HepG2 (cell line): Measurements from ENCODE around the gene STOML2. TPM values are rescaled to one million over a fixed set of nuclear protein-coding genes. Genes with fewer than 3 reads are reported as not detected.
A peak's percentile ranks its signal among the peaks of the same experiment; 100 is the strongest.

Experiments used
- DRAP1 ChIP-seq: IDR thresholded peaks from 2 replicates; pipeline ENCODE4 v1.6.1; 2016; ENCODE audit warnings: missing genetic modification reagents, missing compliant biosample characterization
- IKZF5 ChIP-seq: IDR thresholded peaks from 2 replicates; pipeline ENCODE4 v1.6.1; 2018; ENCODE audit warnings: missing genetic modification reagents, mild to moderate bottlenecking, missing compliant biosample characterization
- NCOA2 ChIP-seq: sonication (generic); formaldehyde crosslinking; IDR thresholded peaks from 2 replicates; pipeline ENCODE4 v1.8.0; 2022; ENCODE audit warnings: inconsistent platforms
- POLR2G ChIP-seq: fragments of 200-400 bp; formaldehyde crosslinking; IDR thresholded peaks from 2 replicates; pipeline ENCODE4 v1.6.1; 2018; ENCODE audit warnings: mild to moderate bottlenecking, low read depth, low read length, moderate library complexity
- TAF15 ChIP-seq: fragments of 200-400 bp; formaldehyde crosslinking; IDR thresholded peaks from one replicate; pipeline ENCODE4 v1.6.1; 2018; ENCODE audit warnings: mild to moderate bottlenecking, low read depth, low read length; ENCODE audit not compliant: poor library complexity, severe bottlenecking
- TEF ChIP-seq: sonication (generic); formaldehyde crosslinking; IDR thresholded peaks from 2 replicates; pipeline ENCODE4 v1.5.0; 2020; ENCODE audit warnings: missing genetic modification reagents
- TFDP2 ChIP-seq: sonication (generic); formaldehyde crosslinking; IDR thresholded peaks from 2 replicates; pipeline ENCODE4 v1.4.0; 2020; ENCODE audit warnings: missing genetic modification reagents
- ZFP1 ChIP-seq: IDR thresholded peaks from 2 replicates; pipeline ENCODE4 v1.6.1; 2016
- ZFP36L1 ChIP-seq: sonication (generic); formaldehyde crosslinking; IDR thresholded peaks from 2 replicates; pipeline ENCODE4 v1.8.0; 2022; ENCODE audit warnings: mild to moderate bottlenecking, missing genetic modification reagents, moderate library complexity
- ZFP82 ChIP-seq: sonication (generic); formaldehyde crosslinking; IDR thresholded peaks from 2 replicates; pipeline ENCODE4 v1.5.1; 2020; ENCODE audit warnings: mild to moderate bottlenecking, missing genetic modification reagents, borderline replicate concordance
- ZNF318 ChIP-seq: sonication (generic); formaldehyde crosslinking; IDR thresholded peaks from 2 replicates; pipeline ENCODE4 v1.4.0; 2020; ENCODE audit warnings: mild to moderate bottlenecking, missing genetic modification reagents
- ZNF530 ChIP-seq: sonication (generic); formaldehyde crosslinking; IDR thresholded peaks from 2 replicates; pipeline ENCODE4 v1.5.0; 2020; ENCODE audit warnings: low read depth, mild to moderate bottlenecking, missing genetic modification reagents
- ZNF768 ChIP-seq: sonication (generic); formaldehyde crosslinking; IDR thresholded peaks from 2 replicates; pipeline ENCODE4 v1.4.0; 2020; ENCODE audit warnings: missing genetic modification reagents
- ZNF772 ChIP-seq: sonication (generic); formaldehyde crosslinking; IDR thresholded peaks from 2 replicates; pipeline ENCODE4 v1.5.0; 2020; ENCODE audit warnings: mild to moderate bottlenecking, missing genetic modification reagents
- ZNF792 ChIP-seq: IDR thresholded peaks from 2 replicates; pipeline ENCODE4 v1.6.1; 2016
- polyA plus RNA-seq, 8 experiments: library from polyadenylated mRNA; depleted of rRNA in 3 of 8; stranded (reverse) in 7 of 8; unstranded in 1 of 8; fragments of >200 nt; fragmentation: Illumina TruSeq in 4 of 8; extraction: Trizol in 4 of 8; gene quantifications; 2 replicates each; pipeline versions ENCODE4 v1.2.1 to v1.2.3, GENCODE V29; 2011 to 2016; ENCODE audit warnings: low read depth in 4 of 8, missing spikeins in 1 of 8, mixed read lengths in 1 of 8; ENCODE audit not compliant: insufficient read depth in 1 of 8
- total RNA-seq, 5 experiments: library from RNA; depleted of rRNA; stranded (reverse); fragments of >200 nt; fragmentation: Illumina TruSeq; extraction: Trizol; gene quantifications; 2 replicates each; pipeline ENCODE4 v1.2.3, GENCODE V29; 2016; ENCODE audit warnings: low read depth in 1 of 5

STOML2 gene
- total and polyA plus RNA-seq, 2 of the 13 experiments (the other 11 are each of a cell fraction or from before 2014, with no cell fraction given): 245 to 250 TPM

GRCh38 chr9:35079426-35080341, 23.2 kb downstream of the STOML2 start, which contains the start of gene FANCG (continued):
- no peak for TF ChIP-seq NCOA2 (CRISPR knock-in tag)
- TF ChIP-seq TAF15: no peak
- no peak for TF ChIP-seq ZFP1 (CRISPR knock-in tag)
- no peak for TF ChIP-seq ZNF530 (CRISPR knock-in tag)
- peak; percentile 59; the same call in 1 of the 2 replicates for TF ChIP-seq DRAP1 (CRISPR knock-in tag)
- peak; percentile 57; the same call in 1 of the 2 replicates for TF ChIP-seq POLR2G
- no peak for TF ChIP-seq TEF (CRISPR knock-in tag)
- peak; percentile 97 for TF ChIP-seq TFDP2
- no peak; the same call in 1 of the 2 replicates for TF ChIP-seq ZNF772 (CRISPR knock-in tag)
- peak; percentile 79 for TF ChIP-seq ZFP36L1 (CRISPR knock-in tag)
- TF ChIP-seq ZFP82: no peak
- no peak; the same call in 1 of the 2 replicates for TF ChIP-seq ZNF792 (CRISPR knock-in tag)
- no peak for TF ChIP-seq ZNF768 (CRISPR knock-in tag)
- peak; percentile 67; the same call in 1 of the 2 replicates for TF ChIP-seq IKZF5 (CRISPR knock-in tag)
- no peak for TF ChIP-seq ZNF318 (CRISPR knock-in tag)
